Head of caudate nucleus (tissue), 42 donors: Measurements from ENCODE around the gene RDH13.
"Not testable (repeated sequence)": the region's sequence is repeated elsewhere in the genome, so short reads cannot be mapped to it uniquely, and the experiment has no call there.

ENCODE experiments used
- DNase-seq, 42 donors: peaks; one replicate each; pipeline versions ENCODE4 v3.0.0 to v3.0.0-alpha.2; 2020 to 2021; ENCODE audit warnings: mixed read lengths in 7 of 42
- intact Hi-C: fragments of 100-400 bp; cut with DNase I; formaldehyde crosslinking; loops from one replicate; pipeline ENCODE4 v1.15.0; 2022

The RDH13 gene

DNA sequence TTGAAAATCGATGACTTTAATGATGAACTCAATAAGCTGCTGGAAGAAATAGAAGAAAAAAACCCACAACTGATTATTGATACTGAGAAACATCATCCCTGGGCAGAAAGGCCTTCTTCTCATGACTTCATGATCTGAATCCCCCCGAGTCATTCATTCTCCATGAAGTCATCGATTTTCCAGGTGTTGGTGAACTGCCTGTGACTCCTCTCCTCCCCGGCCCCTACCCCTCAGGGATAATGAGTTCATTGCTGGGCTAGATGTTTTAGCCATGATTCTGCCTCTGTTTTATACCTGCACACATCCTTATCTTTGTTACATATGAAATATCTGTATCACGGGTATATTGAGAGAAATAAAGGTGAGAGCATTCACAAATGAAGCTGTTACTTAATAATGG lies 62.2 kb downstream of the RDH13 start:
- intact Hi-C loops = no loop called here
- no peak for DNase-seq

DNA sequence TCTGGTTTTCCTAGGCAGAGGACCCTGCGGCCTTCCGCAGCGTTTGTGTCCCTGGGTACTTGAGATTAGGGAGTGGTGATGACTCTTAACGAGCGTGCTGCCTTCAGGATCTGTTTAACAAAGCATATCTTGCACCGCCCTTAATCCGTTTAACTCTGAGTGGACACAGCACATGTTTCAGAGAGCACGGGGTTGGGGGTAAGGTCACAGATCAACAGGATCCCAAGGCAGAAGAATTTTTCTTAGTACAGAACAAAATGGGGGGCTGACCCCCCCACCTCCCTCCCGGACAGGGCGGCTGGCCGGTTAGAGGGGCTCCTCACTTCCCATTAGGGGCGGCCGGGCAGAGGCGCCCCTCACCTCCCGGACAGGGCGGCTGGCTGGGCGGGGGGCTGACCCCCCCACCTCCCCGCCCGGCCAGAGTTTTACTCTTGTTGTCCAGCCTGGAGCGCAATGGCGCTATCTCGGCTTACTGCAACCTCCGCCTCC lies 64.2 kb downstream of the RDH13 start:
- DNase-seq, intact Hi-C loops: not testable (repeated sequence)

DNA sequence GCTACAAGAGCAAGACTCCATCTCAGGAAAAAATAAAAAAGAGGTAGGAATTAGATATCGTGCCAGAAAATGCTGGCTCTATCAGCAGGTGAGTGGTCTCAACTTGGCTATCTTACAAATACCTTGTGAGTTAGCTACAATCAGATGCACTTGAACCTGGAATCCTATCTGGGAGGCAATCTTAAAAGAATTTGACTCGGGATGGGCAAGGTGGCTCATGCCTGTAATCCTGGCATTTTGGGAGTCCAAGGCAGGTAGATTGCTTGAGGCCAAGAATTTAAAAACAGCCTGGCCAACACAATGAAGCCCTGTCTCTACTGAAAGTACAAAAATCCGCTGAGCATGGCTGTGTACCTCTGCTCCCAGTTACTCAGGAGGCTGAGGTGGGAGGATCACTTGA lies 67.4 kb downstream of the RDH13 start:
- no peak for DNase-seq
- intact Hi-C loops = no loop called here
